ENCODE results near the gene DNAJB11.
"Not testable (repeated sequence)": the region's sequence is repeated elsewhere in the genome, so short reads cannot be mapped to it uniquely, and the experiment has no call there.

The DNAJB11 gene

DNA sequence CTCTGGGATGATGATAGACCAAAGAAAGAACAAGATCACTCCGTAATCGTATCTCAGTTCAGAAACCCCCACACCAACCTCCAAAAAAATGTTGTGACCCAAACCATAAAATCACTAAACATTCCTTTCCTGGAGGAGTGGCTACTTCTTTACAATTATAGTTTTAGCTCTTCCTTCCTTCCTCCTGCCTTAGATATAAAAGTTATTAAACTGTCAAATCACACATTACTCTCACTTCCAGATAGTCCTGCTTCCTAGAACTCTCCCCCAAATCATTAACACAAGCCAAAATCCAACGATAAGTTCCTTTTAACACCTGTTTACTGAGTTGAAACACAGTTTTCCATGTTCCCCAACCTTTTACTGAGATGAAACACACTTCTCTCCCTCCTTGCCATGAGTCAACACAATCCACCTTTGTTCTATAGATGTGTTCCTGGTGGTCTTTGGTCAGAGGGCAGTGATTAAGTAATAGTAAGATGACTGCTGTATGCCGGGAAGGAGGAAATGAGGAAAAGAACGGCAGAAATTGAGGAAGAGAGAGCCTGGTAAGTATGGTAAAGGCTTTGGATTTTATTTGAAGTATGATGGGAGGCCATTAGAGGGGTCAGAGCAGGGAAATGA, 18.0 kb upstream of the DNAJB11 start:
- DNase-seq, result no peak

DNA sequence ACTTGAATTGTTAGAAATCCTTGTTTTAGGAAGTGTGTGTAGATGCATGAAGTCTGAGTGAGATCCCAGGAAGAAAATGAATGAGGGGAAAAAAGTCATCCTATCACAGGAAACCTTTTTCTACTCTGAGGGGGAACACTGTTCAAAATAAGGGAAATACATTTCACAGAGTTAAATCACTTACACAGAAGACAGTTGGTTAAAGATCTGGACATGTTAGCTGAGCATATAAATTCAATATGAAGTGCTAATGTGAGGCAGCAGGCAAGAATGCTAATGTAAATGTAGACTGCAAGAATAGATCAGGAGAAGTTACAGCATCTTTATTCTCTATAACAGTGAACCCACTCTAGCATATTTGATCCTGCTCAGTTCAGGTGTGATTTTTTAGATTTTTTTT, 5.9 kb upstream of the DNAJB11 start:
- DNase-seq, result no peak

GRCh38 chr3:186566772-186567071, 3.8 kb upstream of the DNAJB11 start:
- no peak for DNase-seq

GRCh38 chr3:186567072-186567921, 3.2 kb upstream of the DNAJB11 start, which contains the start of gene TBCCD1:
TBCCD1 (minus strand) TSS chr3:186567339; CDS start chr3:186564329, 3,010 bp downstream.
- peak; percentile 96 for DNase-seq

DNA sequence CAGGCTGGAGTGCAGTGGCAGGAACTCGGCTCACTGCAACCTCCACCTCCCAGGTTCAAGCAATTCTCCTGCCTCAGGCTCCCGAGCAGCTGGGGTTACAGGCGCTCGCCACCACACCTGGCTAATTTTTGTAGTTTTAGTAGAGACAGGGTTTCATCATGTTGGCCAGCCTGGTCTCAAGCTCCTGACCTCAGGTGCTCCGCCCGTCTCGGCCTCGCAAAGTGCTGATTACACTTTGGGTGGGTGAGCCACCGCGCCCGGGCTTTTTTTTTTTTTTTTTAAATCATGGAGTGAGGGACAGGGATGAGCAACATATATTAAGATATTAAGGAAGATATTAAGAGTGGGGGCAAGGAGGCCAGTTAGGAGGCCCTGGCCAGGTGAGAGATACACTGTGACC, 1.2 kb upstream of the DNAJB11 start:
- not testable (repeated sequence) for DNase-seq

- DNase-seq, result no peak
These were observed 783 bp upstream of the DNAJB11 start for GRCh38 chr3:186569779-186570095.

- no peak for DNase-seq
These were observed 572 bp downstream of the DNAJB11 start for GRCh38 chr3:186570941-186571643.

DNA sequence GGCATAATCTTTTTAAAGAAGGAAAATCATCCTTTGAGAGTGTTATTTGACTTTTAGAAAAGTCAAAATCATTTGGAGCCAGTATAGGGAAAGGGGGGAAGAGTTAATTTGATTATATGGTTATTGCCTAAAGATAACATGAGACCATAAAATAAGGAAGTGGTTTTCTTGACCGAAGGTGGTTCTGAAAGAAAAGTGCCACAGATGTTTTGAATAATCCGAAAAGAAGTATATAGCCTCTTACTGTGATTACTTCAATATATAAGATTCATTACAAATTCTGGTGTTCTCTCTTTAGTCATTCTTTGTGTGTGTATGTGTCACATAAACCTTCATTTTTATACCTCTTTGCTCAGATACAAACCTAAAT, 1.1 kb downstream of the DNAJB11 start:
- no peak for DNase-seq

DNA sequence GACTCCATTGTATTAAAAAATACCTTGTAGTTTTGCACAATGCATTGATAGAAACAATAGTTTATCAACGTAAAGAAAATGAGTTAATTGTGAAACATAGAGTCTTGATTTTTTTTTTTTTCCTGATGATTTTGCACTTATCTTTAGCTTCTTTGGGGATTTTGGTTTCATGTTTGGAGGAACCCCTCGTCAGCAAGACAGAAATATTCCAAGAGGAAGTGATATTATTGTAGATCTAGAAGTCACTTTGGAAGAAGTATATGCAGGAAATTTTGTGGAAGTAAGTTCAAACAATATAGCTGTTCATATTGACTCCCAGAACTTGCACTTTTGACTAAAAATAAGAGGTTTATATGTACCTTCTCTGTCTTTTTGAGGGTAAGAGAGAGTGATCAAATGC, 7.0 kb downstream of the DNAJB11 start:
- DNase-seq, result no peak

GRCh38 chr3:186580785-186581184, 10.3 kb downstream of the DNAJB11 start:
- DNase-seq, result no peak

GRCh38 chr3:186582541-186582940, 12.0 kb downstream of the DNAJB11 start:
- DNase-seq, result no peak

GRCh38 chr3:186583831-186584230, 13.3 kb downstream of the DNAJB11 start:
- DNase-seq, result no peak

DNA sequence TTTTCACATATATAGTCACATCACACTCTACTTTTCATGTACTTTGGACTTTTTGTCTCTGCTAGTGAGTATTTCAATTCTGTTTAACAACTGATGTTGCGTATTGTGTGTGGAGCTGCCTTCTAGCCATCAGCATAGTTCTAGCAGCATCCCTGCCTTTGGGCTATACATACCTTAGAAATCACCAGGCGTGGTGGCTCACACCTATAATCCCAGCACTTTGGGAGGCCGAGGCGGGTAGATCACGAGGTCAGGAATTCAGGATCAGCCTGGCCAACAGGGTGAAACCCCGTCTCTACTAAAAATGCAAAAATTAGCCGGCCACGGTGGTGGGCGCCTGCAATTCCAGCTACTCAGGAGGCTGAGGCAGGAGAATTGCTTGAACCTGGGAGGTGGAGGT, 15.7 kb downstream of the DNAJB11 start:
- not testable (repeated sequence) for DNase-seq

- no peak for DNase-seq
These were observed 16.7 kb downstream of the DNAJB11 start for GRCh38 chr3:186587183-186587582.

DNA sequence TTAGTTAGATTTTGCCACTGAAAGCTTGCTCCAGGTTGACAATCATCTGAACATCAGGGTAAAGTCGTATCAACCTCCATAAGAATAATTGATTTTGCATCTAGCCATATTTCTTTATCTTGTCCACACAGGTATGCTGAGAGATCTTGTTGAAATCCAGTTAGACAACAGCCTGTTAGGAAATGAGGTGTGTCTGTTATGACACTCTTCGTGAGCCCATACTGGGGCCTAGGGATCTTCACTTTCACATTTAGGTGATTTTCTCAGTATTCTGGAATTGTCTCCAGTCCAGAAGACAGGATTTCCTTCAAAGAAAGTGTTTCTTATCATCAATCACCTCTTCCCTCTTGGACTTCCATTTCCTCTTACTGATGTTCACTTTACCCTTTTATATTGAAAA, 18.1 kb downstream of the DNAJB11 start:
- DNase-seq, result no peak

- DNase-seq, result no peak
These were observed 18.6 kb downstream of the DNAJB11 start for GRCh38 chr3:186589121-186589520.

DNA sequence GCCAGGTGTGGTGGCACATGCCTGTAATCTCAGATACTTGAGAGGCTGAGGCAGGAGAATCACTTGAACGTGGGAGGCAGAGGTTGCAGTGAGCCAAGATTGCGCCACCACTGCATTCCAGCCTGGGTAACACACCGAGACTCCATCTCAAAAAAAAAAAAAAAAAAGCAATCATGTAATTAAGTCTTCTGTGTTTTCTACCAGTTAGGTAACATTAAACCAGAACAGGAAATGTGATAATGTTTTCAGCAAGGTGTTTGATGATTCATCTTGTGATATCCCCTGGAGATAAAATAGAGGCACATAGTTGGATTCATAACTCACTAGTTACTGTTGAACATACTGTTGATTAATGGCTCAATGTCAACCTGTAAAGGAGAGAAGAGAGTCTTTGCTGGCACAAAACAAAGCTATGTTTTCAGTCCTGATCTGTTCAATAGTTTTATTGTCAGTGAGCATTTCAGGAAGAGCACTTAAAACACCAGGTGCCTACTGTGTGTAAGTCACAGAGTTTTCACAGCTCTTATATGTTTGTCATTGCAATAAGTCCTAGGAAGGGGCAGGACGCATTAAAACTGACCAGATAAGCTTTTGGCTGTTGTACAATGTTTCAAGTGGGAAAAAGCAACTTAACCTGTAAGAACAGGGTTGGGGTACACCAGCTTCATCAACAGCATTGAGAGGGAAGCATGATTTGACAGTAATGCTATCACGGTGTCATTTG, 19.5 kb downstream of the DNAJB11 start:
- DNase-seq, result peak; percentile 14

DNA sequence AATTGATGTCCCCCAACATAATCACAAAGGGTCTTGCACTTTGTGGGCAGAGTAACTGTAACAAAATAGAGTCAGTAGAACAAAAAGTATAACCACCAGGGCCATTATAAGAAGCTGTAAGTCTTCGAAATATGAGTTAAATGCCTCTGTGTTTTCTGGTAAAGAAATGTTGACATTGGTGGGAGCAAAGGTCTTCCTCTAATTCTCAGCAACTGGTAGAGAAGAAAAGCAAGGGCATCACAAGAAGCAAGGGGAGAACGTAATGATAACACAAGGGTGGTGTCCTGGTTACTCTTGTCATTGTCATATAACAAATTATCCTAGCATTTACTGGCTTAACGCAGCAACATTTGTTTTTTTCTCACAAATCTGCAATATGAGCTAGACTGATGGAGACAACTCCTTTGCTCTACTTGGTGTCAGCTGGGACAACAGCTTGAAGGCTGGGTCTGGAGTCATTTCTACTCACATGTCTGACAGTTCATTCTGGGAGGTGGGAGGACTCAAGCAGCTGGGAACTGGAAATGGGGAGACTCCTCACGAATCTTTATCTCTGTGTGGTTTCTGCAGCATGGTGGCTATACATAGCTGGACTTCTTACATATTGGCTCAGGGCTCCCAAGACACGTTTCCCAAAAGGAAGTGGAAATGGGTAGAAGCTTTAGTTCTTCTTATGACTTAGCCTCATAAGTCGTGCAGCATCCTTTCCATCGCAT, 20.2 kb downstream of the DNAJB11 start:
- DNase-seq, result no peak

DNA sequence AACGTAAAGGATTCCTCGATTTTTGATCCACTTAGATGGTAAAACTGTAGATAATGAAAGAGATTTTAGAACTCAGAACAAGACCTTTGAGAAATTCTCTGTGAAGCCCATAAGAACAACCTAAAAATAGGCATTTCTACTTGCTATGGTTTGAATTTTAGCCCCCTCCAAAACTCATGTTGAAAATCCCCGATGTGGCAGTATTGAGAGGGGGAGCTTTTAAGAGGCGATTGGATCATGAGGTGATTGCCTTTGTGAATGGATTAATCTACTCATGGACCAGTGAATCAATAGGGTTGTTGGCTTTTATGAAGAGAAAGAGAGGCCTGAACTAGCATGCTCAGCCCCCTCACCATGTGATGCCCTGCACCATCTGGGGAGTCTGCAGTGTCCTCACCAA, 22.2 kb downstream of the DNAJB11 start:
- no peak for DNase-seq

DNA sequence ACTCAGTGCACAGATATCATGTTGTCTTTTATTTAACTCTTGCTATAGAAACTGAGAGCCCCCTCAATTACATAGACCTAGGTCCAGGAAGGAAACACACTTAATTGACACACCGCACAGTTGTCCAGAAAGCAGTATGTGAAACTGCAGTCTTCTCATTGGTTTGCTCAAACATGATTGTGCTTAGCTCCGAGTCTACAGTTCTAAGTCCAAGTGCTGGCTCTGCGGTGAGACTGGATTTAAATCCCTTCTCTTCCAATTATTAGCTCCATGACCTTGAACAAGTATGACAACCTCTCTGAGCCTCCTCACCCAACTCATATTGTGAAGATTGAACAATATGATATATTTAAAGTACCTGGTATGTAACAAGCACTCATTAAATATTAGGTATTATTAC, 23.3 kb downstream of the DNAJB11 start:
- no peak for DNase-seq

DNA sequence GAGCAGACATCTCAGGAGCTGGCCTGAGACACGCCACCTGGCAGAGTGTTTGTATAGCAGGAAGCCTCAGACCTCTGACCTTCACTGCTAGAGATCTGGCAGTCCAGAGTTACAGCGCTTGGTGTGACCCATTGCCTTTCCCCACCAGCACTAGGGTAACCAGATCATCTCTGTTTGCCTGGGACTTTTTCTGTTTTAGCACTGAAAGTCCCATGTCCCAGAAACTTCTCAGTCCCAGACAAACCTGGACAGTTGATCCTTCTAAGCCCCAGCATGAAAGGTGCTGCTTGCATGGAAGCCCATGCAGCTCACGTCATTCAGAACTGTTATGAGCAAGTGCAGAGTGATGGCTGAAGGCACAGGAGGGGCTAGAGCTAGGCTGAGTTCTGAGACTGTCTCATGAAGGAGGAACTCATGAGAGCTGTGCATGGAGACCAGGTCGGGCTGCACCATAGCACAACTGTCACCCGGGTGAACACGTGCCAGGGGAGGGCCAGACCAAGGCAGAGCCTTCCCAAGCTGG, 24.1 kb downstream of the DNAJB11 start:
- DNase-seq, result no peak

DNA sequence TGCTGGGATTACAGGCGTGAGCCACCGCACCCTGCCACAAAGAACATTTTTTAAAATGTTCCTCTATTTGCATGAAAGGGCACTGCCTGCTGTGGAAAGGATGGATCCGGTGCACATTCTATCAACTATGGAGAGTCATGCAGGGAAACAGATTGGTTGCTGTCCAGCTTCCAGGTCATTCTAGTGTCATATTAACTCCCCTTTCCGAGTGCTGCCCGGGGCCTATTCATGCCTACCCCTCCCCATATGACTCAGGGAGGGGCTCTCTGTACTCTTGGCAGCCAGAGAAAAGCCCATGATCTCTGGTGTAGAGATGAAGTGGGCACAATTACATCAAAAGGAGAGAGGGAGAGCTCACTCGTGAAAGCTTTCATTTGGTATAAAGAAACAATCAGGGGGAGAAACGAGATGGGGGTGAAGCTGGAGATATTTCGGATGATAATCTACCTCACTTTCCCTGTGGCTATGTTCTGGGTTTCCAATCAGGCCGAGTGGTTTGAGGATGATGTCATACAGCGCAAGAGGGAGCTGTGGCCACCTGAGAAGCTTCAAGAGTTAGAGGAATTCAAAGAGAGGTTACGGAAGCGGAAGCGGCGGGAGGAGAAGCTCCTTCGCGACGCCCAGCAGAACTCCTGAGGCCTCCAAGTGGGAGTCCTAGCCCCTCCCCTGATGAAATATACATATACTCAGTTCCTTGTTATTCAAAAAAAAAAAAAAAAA, 26.2 kb downstream of the DNAJB11 start:
- no peak for DNase-seq

All from activated naive CD4-positive, alpha-beta T cell treated with Interleukin-2 at 50 U/mL for 16 hours (primary cell).